IPS-11a (cell line): Measurements from ENCODE around the gene AMDHD1.

ENCODE experiments used
- H3K4me3 ChIP-seq: one replicate; pipeline ENCODE4 v1.5.1; 2013; ENCODE audit warnings: low read depth, low read length, control low read depth

AMDHD1 gene

GRCh38 chr12:95993907-95994306 lies 50.8 kb downstream of the AMDHD1 start:
- no peak overlapping the region for H3K4me3 ChIP-seq

DNA sequence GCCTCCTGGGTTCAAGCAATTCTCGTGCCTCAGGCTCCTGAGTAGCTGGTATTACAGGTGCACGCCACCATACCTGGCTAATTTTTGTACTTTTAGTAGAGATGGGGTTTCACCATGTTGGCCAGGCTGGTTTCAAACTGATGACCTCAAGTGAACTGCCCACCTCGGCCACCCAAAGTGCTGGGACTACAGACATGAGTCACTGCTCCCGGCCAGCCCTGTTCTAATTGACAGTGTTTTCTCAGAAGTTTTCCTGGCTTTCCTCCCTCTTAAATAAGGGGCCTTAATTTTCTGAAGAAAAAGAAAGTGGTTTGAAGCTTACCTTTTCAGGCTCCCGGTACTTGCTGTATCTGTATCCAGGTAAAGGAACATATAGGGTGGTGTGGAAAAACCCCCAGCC lies 51.3 kb downstream of the AMDHD1 start:
- no peak overlapping the region for H3K4me3 ChIP-seq

DNA sequence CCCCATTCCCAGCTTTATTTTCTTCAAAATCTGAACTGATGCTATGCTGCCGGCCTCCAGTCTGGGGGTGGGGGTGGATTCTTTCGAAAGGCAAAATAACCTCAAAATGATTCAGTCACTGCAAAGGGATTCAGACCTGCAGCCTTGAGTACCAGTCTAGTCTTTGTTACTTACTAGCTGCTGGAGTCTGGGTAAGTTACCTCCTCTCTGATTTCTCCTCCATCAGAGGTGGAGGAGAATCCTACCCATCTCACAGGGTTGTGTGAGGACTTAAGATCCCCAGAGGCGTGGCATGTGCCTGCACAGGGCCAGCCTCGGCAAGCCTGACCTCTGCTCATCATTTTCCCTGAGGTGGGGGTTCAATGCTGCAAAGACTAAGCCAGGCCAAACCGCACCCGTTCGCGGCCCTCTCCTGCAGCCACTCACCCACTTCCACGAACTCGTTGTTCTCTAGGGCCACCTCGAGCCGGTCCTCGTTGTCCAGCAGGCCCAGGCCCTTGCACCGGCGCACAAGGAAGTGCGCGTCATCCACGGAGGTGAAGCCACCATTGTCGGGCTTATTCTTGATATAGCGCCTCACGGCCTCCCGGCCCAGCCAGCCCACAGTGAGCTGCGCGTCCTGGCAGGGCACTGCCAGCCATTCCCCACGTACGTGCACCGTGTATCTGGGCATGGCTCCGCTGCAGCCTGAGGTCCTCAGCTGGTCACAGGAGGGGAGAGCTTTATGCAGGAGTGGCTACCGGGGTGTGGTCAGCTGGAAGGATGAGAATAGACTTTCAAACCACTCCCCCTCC lies 52.3 kb downstream of the AMDHD1 start:
- H3K4me3 ChIP-seq: no peak overlapping the region

DNA sequence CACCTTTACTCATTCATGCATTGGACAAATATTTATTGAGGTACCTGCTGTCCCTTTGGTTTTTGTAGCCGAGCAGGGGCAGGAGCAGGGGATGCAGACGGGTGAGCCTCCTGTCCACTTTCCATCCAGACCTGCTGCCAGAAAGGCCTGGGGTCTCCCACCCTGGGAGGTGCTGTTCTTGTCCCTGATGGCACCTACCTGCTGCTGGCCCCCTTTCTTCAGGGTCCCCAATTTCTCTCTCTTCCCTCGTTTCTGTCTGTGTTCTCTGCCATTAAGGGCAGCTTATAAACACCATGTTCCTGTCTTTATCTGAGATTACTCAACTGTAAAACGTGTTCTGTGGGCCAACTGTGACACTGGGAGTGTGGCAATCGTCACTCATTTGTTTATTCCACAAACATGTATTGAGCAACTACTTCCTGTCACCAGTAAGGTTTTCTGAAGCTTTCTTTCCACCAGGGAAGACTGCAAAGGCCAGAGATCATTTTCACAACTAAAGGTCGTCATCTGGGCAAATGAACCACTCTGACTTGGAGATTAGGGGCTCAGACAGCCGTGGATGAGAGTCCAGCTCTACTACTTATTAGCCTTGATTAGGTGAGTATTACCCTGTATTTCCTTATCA lies 53.0 kb downstream of the AMDHD1 start, which contains the start of gene HAL:
HAL (minus strand) TSS at position 311 of the 625 bp plus-strand sequence. CDS start 434 bp downstream, outside the sequence.
- no peak within 1 kb of the TSS for H3K4me3 ChIP-seq

- H3K4me3 ChIP-seq: no peak overlapping the region
These were observed 54.1 kb downstream of the AMDHD1 start for GRCh38 chr12:95997276-95997675.

DNA sequence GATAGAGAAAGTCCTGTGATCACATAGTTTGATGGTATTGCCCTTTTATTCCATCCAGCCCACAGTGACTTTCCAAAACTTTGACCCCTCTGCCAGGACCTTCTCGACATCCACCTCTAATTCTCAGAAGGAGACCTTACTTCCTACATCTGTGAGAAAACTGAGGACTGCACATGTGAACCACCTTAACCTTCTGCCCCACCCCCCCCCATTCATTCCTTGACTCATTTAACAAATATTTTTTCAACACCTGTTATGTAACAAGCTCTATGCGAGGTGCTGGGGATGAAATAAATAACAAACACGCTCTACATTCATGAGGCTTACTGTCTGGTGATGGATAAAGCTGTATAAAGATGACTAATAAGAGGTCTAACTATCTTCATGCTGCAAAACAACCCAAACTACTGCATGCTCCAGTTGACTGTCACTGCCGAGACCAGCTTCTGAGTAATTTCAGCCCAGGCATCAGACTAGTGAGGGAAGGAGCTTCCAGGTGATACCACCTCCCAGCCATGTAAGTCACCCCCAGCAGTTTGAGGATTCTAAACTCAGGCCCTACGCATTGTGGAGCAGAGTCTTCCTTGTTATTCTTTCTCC lies 54.9 kb downstream of the AMDHD1 start:
- H3K4me3 ChIP-seq: no peak overlapping the region

GRCh38 chr12:95998611-95999286 lies 55.6 kb downstream of the AMDHD1 start:
- H3K4me3 ChIP-seq: no peak overlapping the region

GRCh38 chr12:95999484-95999883 lies 56.4 kb downstream of the AMDHD1 start:
- no peak overlapping the region for H3K4me3 ChIP-seq

DNA sequence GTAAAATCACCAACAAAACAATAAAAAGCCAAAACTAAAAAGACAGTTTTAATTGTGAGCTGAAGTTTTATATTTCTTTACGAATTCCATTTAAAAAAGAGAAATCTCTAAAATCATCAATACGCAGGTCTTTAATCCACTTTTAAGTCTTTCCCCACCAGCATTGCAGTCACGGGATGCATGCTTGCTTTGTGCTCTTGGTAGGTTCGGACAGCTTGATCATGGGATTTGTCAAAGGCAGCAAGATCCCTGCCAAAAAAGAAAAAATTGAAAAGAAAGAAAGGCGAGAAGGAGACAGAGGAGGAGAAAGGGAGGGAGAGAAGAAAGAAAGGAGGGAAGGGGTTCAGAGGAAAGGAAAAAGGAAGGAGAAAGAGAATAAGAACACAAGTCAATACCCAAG lies 57.7 kb downstream of the AMDHD1 start:
- no peak overlapping the region for H3K4me3 ChIP-seq

GRCh38 chr12:96006727-96007126 lies 63.6 kb downstream of the AMDHD1 start:
- no peak overlapping the region for H3K4me3 ChIP-seq

DNA sequence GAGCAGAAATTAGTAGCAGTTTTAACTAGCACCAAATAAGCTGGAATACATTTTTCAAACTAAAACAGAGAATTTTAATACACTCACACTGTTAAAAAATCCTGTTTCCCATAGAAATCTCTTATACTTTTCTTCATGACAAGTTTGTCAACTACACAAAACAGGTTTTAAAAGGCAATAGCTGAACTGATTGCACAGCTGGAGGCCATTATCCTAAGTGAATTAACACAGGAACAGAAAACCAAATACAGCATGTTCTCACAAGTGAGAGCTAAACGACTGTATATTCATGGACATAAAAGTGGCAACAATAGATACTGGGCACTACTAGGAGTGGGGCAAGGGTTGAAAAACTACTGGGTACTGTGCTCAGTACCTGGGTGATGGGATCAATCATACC lies 64.6 kb downstream of the AMDHD1 start:
- H3K4me3 ChIP-seq: no peak overlapping the region

- no peak overlapping the region for H3K4me3 ChIP-seq
These were observed 71.9 kb downstream of the AMDHD1 start for GRCh38 chr12:96014943-96015599.

DNA sequence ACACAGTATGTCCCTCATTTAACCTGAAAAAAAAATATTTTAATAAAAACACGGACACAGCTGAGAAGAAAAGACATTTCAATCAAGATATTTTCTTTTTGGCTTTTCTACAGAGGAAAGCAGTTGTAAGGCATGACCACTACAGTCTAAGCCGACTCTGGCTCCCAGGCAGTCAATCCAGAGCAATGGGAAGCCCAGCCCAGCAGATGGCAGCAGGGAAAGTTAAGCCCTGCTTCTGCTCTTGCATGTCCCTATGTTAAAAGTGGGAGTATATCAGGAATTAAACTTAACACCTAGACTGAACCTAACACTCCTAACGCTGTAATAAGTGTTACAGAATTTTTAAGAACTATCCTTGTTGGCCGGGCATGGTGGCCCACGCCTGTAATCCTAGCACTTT lies 72.5 kb downstream of the AMDHD1 start:
- no peak overlapping the region for H3K4me3 ChIP-seq
